Ovary (tissue), 9 donors: Measurements from ENCODE around the gene DNAJC27. TPM values are rescaled to one million over a fixed set of nuclear protein-coding genes. Genes with fewer than 3 reads are reported as not detected.
"Not testable (repeated sequence)": the region's sequence is repeated elsewhere in the genome, so short reads cannot be mapped to it uniquely, and the experiment has no call there.

Source experiments
- DNase-seq, 5 donors: peaks; one replicate each; pipeline ENCODE4 v3.0.0-alpha.2; 2019 to 2020
- H3K27ac ChIP-seq, 2 donors: fragments of 200-600 bp; one replicate each; pipeline versions ENCODE4 v1.5.1 to v1.8.0; 2019 to 2022
- H3K27me3 ChIP-seq: fragments of 200-600 bp; one replicate; pipeline ENCODE4 v1.8.0; 2022
- H3K36me3 ChIP-seq: fragments of 200-600 bp; sonication (generic); one replicate; pipeline ENCODE4 v1.5.1; 2019
- H3K4me1 ChIP-seq: one replicate; pipeline ENCODE4 v1.8.1; 2013; ENCODE audit warnings: mild to moderate bottlenecking, moderate library complexity; ENCODE audit not compliant: insufficient read depth
- H3K4me3 ChIP-seq: fragments of 200-600 bp; sonication (generic); one replicate; pipeline ENCODE4 v1.5.1; 2017
- H3K9me3 ChIP-seq, 2 donors: fragments of 200-600 bp in 1 of 2; sonication (generic) in 1 of 2; one replicate each; pipeline versions ENCODE4 v1.5.1 to v1.8.1; 2013 to 2019; ENCODE audit warnings: mild to moderate bottlenecking in 1 of 2, moderate library complexity in 1 of 2
- EP300 ChIP-seq: sonication (generic); formaldehyde crosslinking; IDR thresholded peaks from one replicate; pipeline ENCODE4 v1.6.1; 2017; ENCODE audit warnings: antibody characterized with exemption
- POLR2A ChIP-seq: fragments of 450-650 bp; IDR thresholded peaks from one replicate; pipeline ENCODE4 v1.6.1; 2017; ENCODE audit warnings: antibody characterized with exemption, mild to moderate bottlenecking, moderate library complexity
- WGBS, 3 donors: extraction: QIAGEN DNeasy Blood & Tissue Kit in 1 of 3; methylation state at CpG; one replicate each; pipeline versions ENCODE4 v1.1.5 to v1.1.7; 2013 to 2017; 5-methylcytosine and 5-hydroxymethylcytosine counted together
- intact Hi-C, 4 donors: fragments of 100-400 bp; cut with DNase I; formaldehyde crosslinking; loops; one replicate each; pipeline versions ENCODE4 v1.11.0 to v1.15.1; 2022 to 2023
- polyA plus RNA-seq, 2 donors: library from polyadenylated mRNA; stranded (reverse); fragments of 200-250 nt in 1 of 2; fragments of 350-450 nt in 1 of 2; fragmentation: Illumina TruSeq in 1 of 2; extraction: RNeasy Lipid Tissue Mini Kit (QIAGEN cat#74804) in 1 of 2; gene quantifications; one replicate each; pipeline ENCODE4 v1.2.3, GENCODE V29; 2013 to 2014
- total RNA-seq, 7 donors: library from RNA; depleted of rRNA in 2 of 7; stranded (reverse); fragments of >200 nt in 2 of 7; fragmentation: NEBNext Ultra II Directional in 3 of 7; extraction: Animal tissue kit (Norgen Biotek cat#: 25700) in 3 of 7; gene quantifications; one replicate each; pipeline versions ENCODE4 v1.1.0 to v1.2.4, GENCODE V29; 2016 to 2023
- TF ChIP-seq, protein P1 (sequence below), 3 donors: fragments of 450-650 bp in 2 of 3; fragments of 200-600 bp in 1 of 3; IDR thresholded peaks; one replicate each; pipeline versions ENCODE4 v1.5.1 to v1.8.0; 2016 to 2022; ENCODE audit warnings: antibody characterized with exemption in 3 of 3, mild to moderate bottlenecking in 1 of 3
- donor health status: DM: no; HTN: no; CAD: no; lungs with moderate emphysema.
- donor health status: DM: no; HTN: no; CAD: no.
- donor health status: Bipolar disorder and iron deficiency.
- donor health status: DM: yes; HTN: yes; CAD: no.
- donor health status: DM: no; HTN: no; CAD: no.
- donor health status: DM: yes; HTN: yes; CAD: no.

The DNAJC27 gene
- total and polyA plus RNA-seq, 9 donors = 6.0 to 17.6 (median 12.9) TPM

GRCh38 chr2:25002066-25002465 lies 30.3 kb upstream of the DNAJC27 start:
- Histone ChIP-seq H3K27me3 (no peaks in the 10 kb centered on the region), H3K4me3 (no peak overlapping the region), H3K27ac (no peak overlapping the region), H3K4me1 (no peaks in the 10 kb centered on the region), H3K36me3 (no peaks in the 10 kb centered on the region), H3K9me3 (no peaks in the 10 kb centered on the region)
- intact Hi-C loops = no loop called here
- TF ChIP-seq EP300 (no peak), POLR2A (no peak)
- TF ChIP-seq, protein P1, sequence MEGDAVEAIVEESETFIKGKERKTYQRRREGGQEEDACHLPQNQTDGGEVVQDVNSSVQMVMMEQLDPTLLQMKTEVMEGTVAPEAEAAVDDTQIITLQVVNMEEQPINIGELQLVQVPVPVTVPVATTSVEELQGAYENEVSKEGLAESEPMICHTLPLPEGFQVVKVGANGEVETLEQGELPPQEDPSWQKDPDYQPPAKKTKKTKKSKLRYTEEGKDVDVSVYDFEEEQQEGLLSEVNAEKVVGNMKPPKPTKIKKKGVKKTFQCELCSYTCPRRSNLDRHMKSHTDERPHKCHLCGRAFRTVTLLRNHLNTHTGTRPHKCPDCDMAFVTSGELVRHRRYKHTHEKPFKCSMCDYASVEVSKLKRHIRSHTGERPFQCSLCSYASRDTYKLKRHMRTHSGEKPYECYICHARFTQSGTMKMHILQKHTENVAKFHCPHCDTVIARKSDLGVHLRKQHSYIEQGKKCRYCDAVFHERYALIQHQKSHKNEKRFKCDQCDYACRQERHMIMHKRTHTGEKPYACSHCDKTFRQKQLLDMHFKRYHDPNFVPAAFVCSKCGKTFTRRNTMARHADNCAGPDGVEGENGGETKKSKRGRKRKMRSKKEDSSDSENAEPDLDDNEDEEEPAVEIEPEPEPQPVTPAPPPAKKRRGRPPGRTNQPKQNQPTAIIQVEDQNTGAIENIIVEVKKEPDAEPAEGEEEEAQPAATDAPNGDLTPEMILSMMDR (IDR thresholded peaks at IDR 0.05) = no peak
- WGBS, 3 donors = 60 to 73% (median 67%) methylated on average over 1 of the region's 1 CpG
- no peak for DNase-seq

DNA sequence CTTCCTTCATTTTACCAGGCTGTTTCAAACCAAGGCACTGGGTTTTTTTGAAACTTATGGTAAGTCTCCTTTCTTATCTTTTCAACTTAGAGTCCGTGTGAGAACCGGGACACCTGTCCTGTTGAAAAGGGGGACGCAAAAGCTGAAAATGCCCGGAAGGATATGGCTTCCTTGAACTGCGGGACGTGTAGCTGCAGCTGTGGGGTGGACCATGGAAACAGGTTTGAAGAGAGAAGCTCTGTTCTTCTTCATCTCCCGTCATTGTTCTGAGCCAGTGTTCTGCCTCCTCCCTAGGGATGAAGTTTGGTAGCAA lies 29.5 kb upstream of the DNAJC27 start:
- Histone ChIP-seq H3K27ac (no peak overlapping the region), H3K4me1 (no peaks in the 10 kb centered on the region), H3K4me3 (no peak overlapping the region), H3K27me3 (no peaks in the 10 kb centered on the region), H3K36me3 (no peaks in the 10 kb centered on the region), H3K9me3 (no peaks in the 10 kb centered on the region)
- no peak for TF ChIP-seq POLR2A
- TF ChIP-seq EP300 = no peak
- TF ChIP-seq, protein P1 (IDR thresholded peaks at IDR 0.05) = no peak
- DNase-seq = no peak
- 81 to 87% (median 84%) methylated on average over 7 of the region's 7 CpGs for WGBS, 3 donors
- intact Hi-C loops = no loop called here

DNA sequence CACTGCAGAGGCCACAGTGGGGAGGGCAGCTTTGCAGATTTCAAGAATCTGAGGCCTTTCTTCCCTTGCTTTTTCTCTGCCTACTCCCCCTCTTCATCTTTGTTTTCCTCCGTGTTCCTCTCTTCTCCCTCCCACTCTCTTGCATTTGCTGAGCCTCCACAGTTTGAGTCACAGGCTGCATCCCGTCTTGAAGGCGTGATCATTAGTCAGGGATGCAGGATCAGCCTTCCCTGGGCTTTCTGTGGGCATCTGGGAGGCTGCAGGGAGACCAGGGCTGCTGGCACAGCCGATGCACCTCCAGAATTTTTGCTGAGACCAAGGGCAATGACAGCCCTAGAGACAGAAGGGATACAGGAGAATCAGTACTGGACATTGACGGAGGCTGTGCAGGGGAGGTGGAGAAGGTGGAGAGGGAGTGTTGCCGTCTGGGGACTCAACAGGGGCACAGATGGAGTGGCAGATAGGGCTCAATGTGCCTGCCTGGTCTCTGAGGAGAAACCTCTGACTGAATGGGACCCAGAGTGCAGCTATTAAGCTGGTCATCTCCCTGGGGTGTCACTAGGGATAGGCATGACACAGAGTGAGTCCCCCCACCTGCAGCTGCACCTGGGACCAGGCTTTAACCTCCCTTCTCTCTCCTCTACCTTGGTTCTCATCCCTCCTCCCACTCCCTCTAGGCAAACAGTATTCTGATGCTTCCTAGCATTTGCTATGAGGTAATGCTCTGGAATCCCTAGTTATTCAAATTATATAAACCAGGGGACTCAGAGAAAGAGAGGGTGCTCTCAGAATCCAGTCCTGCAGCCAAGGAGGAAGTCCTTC lies 29.0 kb upstream of the DNAJC27 start:
- intact Hi-C loops = no loop called here
- H3K27ac ChIP-seq = no peak overlapping the region
- WGBS, 3 donors = 30 to 37% (median 30%) methylated on average over 6 of the region's 6 CpGs

DNA sequence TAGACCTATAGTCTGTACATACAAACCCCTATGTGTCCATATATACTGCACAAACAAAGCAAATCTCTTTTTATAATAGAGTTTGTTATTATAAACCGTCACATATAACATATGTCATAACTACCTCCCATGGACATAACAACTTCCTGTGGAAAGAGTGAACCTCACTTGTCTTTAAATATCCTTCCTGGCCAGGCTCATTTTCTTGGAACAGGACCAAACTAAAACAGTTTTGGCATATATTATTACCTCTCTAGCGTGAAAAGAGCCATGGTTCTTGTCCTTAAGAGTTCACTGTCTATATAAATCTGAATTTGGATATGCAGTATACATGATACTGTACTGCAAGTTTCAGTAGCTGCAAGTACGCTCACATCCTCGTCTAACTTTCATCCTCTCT lies 28.3 kb upstream of the DNAJC27 start:
- no peak overlapping the region for H3K27ac ChIP-seq
- H3K9me3 ChIP-seq = no peaks in the 10 kb centered on the region
- DNase-seq = no peak
- H3K36me3 ChIP-seq = no peaks in the 10 kb centered on the region
- WGBS, 3 donors = 37 to 43% (median 38%) methylated on average over 4 of the region's 4 CpGs
- intact Hi-C loops = no loop called here
- TF ChIP-seq POLR2A (no peak), EP300 (no peak)
- TF ChIP-seq, protein P1 (IDR thresholded peaks at IDR 0.05) = no peak
- H3K4me3 ChIP-seq = no peak overlapping the region
- H3K4me1 ChIP-seq = no peaks in the 10 kb centered on the region
- no peaks in the 10 kb centered on the region for H3K27me3 ChIP-seq

More for the DNA sequence above, 29.0 kb upstream of the DNAJC27 start:
- TF ChIP-seq POLR2A = no peak
- TF ChIP-seq, protein P1 (IDR thresholded peaks at IDR 0.05) = no peak
- no peak for TF ChIP-seq EP300
- Histone ChIP-seq H3K4me1 (no peaks in the 10 kb centered on the region), H3K4me3 (no peak overlapping the region), H3K36me3 (no peaks in the 10 kb centered on the region), H3K27me3 (no peaks in the 10 kb centered on the region), H3K9me3 (no peaks in the 10 kb centered on the region)
- DNase-seq = no peak

DNA sequence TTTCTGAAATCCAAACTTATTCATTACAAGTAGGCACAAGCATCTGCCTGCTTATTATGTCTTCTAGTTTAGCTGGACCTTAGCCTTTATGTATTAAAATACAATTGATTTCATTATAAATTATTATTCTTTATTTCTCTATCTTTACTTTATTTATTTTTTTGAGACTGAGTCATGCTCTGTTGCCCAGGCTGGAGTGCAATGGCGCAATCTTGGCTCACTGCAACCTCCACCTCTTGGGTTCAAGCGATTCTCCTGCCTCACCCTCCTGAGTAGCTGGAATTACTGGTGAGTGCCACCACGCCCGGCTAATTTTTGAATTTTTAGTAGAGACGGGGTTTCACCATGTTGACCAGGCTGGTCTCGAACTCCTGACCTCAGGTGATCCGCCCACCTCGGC lies 27.3 kb upstream of the DNAJC27 start:
- H3K27ac ChIP-seq, H3K36me3 ChIP-seq, H3K9me3 ChIP-seq, intact Hi-C loops, H3K27me3 ChIP-seq, H3K4me3 ChIP-seq, H3K4me1 ChIP-seq, DNase-seq: not testable (repeated sequence)
- WGBS, 3 donors = 82 to 84% (median 83%) methylated on average over 8 of the region's 8 CpGs
